Activated CD8-positive, alpha-beta memory T cell treated with anti-CD3 and anti-CD28 coated beads for 36 hours (primary cell): ENCODE results near the gene NCKAP5L. TPM values are rescaled to one million over a fixed set of nuclear protein-coding genes. Genes with fewer than 3 reads are reported as not detected.

Experiments
- CTCF ChIA-PET: fragments of 350-600 bp; sonication (Branson Sonifier 250); formaldehyde crosslinking; loops from one replicate; lab custom pipeline; 2021; ENCODE audit warnings: antibody characterized with exemption; lab: Charles Lee
- POLR2A ChIA-PET: fragments of 350-600 bp; sonication (Branson Sonifier 250); formaldehyde crosslinking; loops from one replicate; lab custom pipeline; 2021; ENCODE audit warnings: antibody characterized with exemption; lab: Charles Lee
- total RNA-seq, 2 experiments: library from RNA; stranded (reverse); gene quantifications; one replicate each; pipeline ENCODE4 v1.2.3, GENCODE V29; 2021

The NCKAP5L gene
- total RNA-seq, 2 experiments from 2014 or later = 5.3 to 5.4 TPM

DNA sequence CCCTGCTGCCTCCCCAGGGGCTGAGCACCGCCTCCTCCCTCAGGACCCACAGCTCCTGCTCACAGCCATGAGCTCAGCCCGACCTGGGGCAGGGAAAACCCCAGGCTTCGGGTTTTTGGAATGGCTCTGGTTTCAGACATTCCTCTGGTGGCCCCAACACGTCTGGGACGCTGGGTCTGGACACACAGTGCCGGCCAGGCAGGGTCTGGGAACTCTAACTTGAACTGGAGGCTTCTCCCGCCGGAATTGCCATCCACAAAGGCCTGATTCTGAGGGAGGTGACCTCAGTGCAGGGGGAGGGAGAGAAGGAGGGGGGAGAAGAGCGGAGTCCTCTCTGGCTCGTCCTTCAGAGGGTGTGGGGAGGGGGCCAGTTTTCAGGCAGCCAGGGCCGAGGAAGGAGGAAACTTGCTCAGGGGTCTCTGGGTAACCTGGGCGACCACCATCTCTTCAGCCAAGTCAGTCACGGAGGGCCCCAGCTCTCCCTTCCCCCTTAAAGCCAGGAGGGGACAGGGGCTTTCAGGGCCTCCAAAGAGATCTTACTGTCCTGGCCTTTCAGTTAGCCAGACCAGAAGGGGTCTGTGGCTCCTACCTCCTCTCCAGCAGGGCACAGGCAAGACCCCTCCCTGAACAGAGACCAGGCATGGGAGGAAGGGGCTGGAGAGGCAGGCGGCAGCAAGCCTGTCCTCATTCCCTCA is 19.4 kb downstream of the NCKAP5L start:
- POLR2A ChIA-PET = no interaction called here
- CTCF ChIA-PET = interaction anchor here (0.8 to 1.4 kb wide), 3 partner anchors 11 to 31 kb away, joined by 3 to 4 read pairs (median 3); no protein-coding TSS in a partner anchor

DNA sequence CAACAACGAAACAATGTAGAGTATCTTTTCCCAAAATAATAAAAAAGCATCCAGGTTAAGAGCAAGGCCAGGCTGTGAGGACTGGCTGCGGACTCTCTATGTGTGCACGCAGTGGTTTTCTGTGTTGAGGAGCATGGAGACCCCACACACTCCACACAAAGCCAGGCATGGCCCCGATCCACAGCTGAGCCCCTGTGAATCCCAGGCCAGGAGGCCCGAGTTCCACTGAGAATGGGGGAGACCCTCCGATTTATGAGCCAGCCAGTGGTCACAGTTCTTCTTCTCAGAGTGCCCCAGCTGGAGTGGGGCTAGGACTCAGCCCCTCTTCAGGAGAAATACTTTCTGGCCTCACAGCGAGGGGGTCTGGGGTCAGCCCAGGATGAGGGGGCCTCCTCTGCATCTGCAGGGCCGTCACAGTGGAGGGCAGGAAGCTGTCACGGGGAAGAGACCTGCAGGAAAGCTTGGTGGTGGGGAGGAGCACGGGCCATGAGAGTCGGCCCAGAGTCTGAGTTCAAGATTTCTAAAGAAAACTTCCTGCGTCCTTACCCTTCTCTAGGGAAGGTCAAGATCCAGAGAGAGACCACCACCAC is 20.1 kb downstream of the NCKAP5L start:
- ChIA-PET POLR2A (no interaction called here), CTCF (interaction anchor here (0.8 to 1.1 kb wide), 2 partner anchors 12 to 30 kb away, joined by 3 to 4 read pairs; no protein-coding TSS in a partner anchor)

- CTCF ChIA-PET = interaction anchor here (1.0 kb wide), 1 partner anchor 33 kb away, joined by 4 read pairs; no protein-coding TSS in a partner anchor
- POLR2A ChIA-PET = no interaction called here
Observed at GRCh38 chr12:49806877-49807276, 21.3 kb downstream of the NCKAP5L start.

GRCh38 chr12:49806321-49806813 is 21.8 kb downstream of the NCKAP5L start:
- POLR2A ChIA-PET = no interaction called here
- CTCF ChIA-PET = interaction anchor here (1.0 kb wide), 1 partner anchor 33 kb away, joined by 4 read pairs; no protein-coding TSS in a partner anchor

- CTCF ChIA-PET = no interaction called here
- POLR2A ChIA-PET = interaction anchor here (0.7 kb wide), 1 partner anchor 69 kb away, joined by 7 read pairs; no protein-coding TSS in a partner anchor
Observed at GRCh38 chr12:49805409-49805808, 22.8 kb downstream of the NCKAP5L start.

- ChIA-PET POLR2A (no interaction called here), CTCF (no interaction called here)
Observed at GRCh38 chr12:49804821-49805220, 23.4 kb downstream of the NCKAP5L start.

GRCh38 chr12:49803693-49804450 is 24.3 kb downstream of the NCKAP5L start:
- ChIA-PET CTCF (no interaction called here), POLR2A (no interaction called here)

GRCh38 chr12:49801141-49802063 is 26.8 kb downstream of the NCKAP5L start:
- ChIA-PET POLR2A (interaction anchor here (0.6 kb wide), 1 partner anchor 22 kb away, joined by 5 read pairs; no protein-coding TSS in a partner anchor), CTCF (interaction anchor here (0.6 kb wide), 1 partner anchor 178 kb away, joined by 3 read pairs; the partner anchor contains the start of gene PRPF40B)

- ChIA-PET POLR2A (no interaction called here), CTCF (no interaction called here)
Observed at GRCh38 chr12:49800421-49801140, 27.6 kb downstream of the NCKAP5L start.

DNA sequence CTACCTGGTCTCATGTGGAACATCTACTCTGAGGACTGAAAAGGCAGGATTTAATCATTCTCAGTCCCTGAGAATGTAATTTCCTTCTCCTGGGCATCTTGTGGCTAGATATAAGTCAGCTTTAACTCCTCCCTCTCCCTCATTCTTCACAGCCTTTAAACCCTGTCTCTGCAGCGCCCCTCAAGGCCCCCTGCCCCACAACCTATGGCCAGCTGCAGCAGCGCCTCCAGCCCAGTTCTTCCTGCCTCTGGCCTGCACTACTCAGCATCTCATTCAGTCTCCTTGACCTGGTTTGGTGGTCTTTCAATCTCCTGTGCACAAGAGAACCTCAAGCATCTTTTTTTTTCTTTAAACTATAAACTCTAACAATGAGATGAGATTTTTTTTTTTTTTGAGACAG is 29.3 kb downstream of the NCKAP5L start:
- CTCF ChIA-PET = interaction anchor here (0.6 to 1.6 kb wide), 2 partner anchors 21 to 80 kb away, joined by 3 to 6 read pairs; no protein-coding TSS in a partner anchor
- POLR2A ChIA-PET = no interaction called here

GRCh38 chr12:49798248-49798647 is 30.0 kb downstream of the NCKAP5L start:
- ChIA-PET POLR2A (no interaction called here), CTCF (interaction anchor here (1.6 kb wide), 1 partner anchor 20 kb away, joined by 6 read pairs; no protein-coding TSS in a partner anchor)

DNA sequence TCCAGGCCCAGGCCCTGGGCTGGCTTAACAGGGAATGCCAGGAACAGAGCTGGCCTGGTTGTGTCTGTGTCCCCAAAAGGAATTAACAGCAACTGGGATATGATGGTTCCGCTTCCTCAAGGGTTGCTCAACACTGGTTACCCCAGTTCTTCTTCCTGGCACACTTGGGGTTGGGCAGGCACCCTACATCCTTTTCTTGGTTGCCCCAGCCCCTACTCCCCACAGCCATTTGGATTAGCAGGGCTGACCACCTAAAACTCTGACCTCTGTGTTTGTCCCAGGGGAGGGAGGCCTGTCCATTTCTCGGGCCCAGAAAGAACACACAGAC is 30.8 kb downstream of the NCKAP5L start:
- ChIA-PET POLR2A (no interaction called here), CTCF (interaction anchor here (0.6 kb wide), 1 partner anchor 152 kb away, joined by 3 read pairs; no protein-coding TSS in a partner anchor)

DNA sequence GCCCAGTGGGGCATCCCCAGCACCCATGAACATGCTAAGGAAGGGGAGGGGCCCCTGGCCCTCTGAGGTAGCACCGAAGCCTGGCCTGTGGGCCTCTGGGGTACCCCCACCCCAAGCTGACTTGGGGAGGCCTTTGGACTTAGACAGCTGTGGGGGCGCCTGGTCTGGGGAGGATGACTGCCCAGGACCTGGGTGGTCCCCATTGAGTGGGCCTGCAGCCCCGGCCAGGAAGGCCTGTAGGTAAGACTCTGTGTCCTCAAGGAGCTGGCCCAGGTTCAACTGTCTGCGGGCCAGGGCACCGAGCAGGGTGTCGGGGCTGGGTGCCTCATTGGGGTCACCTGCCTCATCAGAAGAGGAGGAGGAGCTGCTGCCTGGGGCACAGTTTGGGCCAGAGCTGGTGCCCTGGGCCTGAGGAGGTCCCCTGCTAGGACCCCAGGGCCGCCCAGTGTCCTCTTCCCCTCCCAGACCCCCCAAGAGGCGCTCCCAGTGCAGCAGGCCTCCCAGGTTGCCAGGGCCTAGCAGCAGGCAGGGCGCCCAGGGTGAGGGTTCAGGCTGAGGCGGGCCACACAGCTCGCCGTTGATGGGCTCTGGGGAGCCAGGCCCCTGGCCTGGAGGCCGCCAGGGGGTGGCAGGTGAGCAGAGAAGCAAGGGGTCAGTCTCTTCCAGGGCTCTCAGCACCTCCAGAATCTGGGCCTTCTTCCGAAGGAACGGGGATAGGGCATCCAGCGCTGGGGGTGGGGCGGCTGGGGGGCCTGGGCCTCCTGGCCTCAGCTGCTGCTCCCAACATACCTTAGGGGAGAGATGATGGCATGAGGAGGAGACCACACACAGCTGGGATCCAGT is 31.4 kb downstream of the NCKAP5L start:
- CTCF ChIA-PET = interaction anchor here (1.6 kb wide), 1 partner anchor 13 kb away, joined by 4 read pairs; no protein-coding TSS in a partner anchor
- POLR2A ChIA-PET = no interaction called here

- ChIA-PET CTCF (interaction anchor here (1.6 kb wide), 1 partner anchor 13 kb away, joined by 4 read pairs; no protein-coding TSS in a partner anchor), POLR2A (no interaction called here)
Observed at GRCh38 chr12:49796155-49796554, 32.1 kb downstream of the NCKAP5L start.

DNA sequence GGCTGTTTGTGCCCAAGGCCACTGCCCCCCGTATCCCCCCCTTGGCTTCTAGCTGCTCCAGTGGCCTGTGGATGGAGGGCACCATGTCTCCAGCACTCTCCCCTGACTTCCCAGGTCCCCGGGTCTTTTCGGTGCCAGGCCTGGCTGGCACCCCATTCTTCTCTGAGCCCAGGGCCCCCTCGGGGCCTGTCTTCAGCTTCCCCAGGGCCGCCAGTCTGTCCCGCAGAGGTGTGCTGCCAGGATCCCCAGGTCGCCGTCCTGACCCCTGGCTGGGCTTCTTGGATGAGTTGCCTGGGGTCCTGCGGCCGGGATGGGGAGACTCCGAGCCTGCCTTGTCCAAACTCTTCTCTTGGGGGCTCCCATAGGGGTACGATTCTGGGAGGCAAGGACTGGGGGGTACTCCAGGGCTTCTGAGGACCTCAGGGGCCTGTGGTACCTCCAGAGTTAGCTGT is 32.5 kb downstream of the NCKAP5L start:
- POLR2A ChIA-PET = no interaction called here

GRCh38 chr12:49794811-49795653 is 33.2 kb downstream of the NCKAP5L start:
- ChIA-PET CTCF (interaction anchor here (1.6 kb wide), 1 partner anchor 12 kb away, joined by 4 read pairs; no protein-coding TSS in a partner anchor), POLR2A (no interaction called here)

More for the DNA sequence above, 32.5 kb downstream of the NCKAP5L start:
- CTCF ChIA-PET = interaction anchor here (1.6 kb wide), 1 partner anchor 12 kb away, joined by 4 read pairs; no protein-coding TSS in a partner anchor
